ENCODE measurements around the gene ATG2B. TPM values are rescaled to one million over a fixed set of nuclear protein-coding genes. Genes with fewer than 3 reads are reported as not detected.
A peak's percentile ranks its signal among the peaks of the same experiment; 100 is the strongest.

The ATG2B gene
- total RNA-seq, 3 donors from 2014 or later: 14.9 to 17.9 (median 17.4) TPM

GRCh38 chr14:96393071-96393691 is 30.0 kb upstream of the ATG2B start:
- Mint-ChIP-seq H3K9me3 (no peaks in the 10 kb centered on the region), H3K4me3 (peak overlapping the region; percentile 92), H3K36me3 (ENCODE audit: insufficient read depth) (no peaks in the 10 kb centered on the region), H3K27me3 (ENCODE audit: low read depth) (no peaks in the 10 kb centered on the region), H3K4me1 (ENCODE audit: low read depth) (peaks cover 4% of the 10 kb centered on the region)
- DNase-seq (no peak), ATAC-seq (no peak)

GRCh38 chr14:96391293-96392118 is 28.4 kb upstream of the ATG2B start:
- Mint-ChIP-seq H3K36me3 (ENCODE audit: insufficient read depth) (peaks cover 5% of the 10 kb centered on the region), H3K9me3 (no peaks in the 10 kb centered on the region), H3K4me3 (peak overlapping the region; percentile 92), H3K4me1 (ENCODE audit: low read depth) (peaks cover 4% of the 10 kb centered on the region), H3K27me3 (ENCODE audit: low read depth) (no peaks in the 10 kb centered on the region)
- peak; percentile 93 to 96 for ATAC-seq
- DNase-seq: peak; percentile 100

- DNase-seq (no peak), ATAC-seq (no peak)
- H3K4me1 Mint-ChIP-seq (ENCODE audit: low read depth): peaks cover 4% of the 10 kb centered on the region
- H3K36me3 Mint-ChIP-seq (ENCODE audit: insufficient read depth): peaks cover 5% of the 10 kb centered on the region
- peak overlapping the region; percentile 92 for H3K4me3 Mint-ChIP-seq
- no peaks in the 10 kb centered on the region for H3K9me3 Mint-ChIP-seq
- no peaks in the 10 kb centered on the region for H3K27me3 Mint-ChIP-seq (ENCODE audit: low read depth)
Observed at GRCh38 chr14:96390965-96391292, 27.8 kb upstream of the ATG2B start.

GRCh38 chr14:96385385-96385784 is 22.2 kb upstream of the ATG2B start:
- Mint-ChIP-seq H3K27me3 (ENCODE audit: low read depth) (no peaks in the 10 kb centered on the region), H3K4me3 (no peak overlapping the region), H3K36me3 (ENCODE audit: insufficient read depth) (peaks cover 22% of the 10 kb centered on the region), H3K9me3 (no peaks in the 10 kb centered on the region), H3K4me1 (ENCODE audit: low read depth) (no peaks in the 10 kb centered on the region)
- ATAC-seq: no peak
- DNase-seq: no peak

GRCh38 chr14:96384740-96385139 is 21.6 kb upstream of the ATG2B start:
- no peaks in the 10 kb centered on the region for H3K27me3 Mint-ChIP-seq (ENCODE audit: low read depth)
- peaks cover 22% of the 10 kb centered on the region for H3K36me3 Mint-ChIP-seq (ENCODE audit: insufficient read depth)
- no peaks in the 10 kb centered on the region for H3K9me3 Mint-ChIP-seq
- ATAC-seq: no peak
- H3K4me1 Mint-ChIP-seq (ENCODE audit: low read depth): no peaks in the 10 kb centered on the region
- no peak for DNase-seq
- H3K4me3 Mint-ChIP-seq: no peak overlapping the region

GRCh38 chr14:96384053-96384452 is 20.9 kb upstream of the ATG2B start:
- H3K27me3 Mint-ChIP-seq (ENCODE audit: low read depth): no peaks in the 10 kb centered on the region
- H3K36me3 Mint-ChIP-seq (ENCODE audit: insufficient read depth): peaks cover 22% of the 10 kb centered on the region
- no peaks in the 10 kb centered on the region for H3K9me3 Mint-ChIP-seq
- no peak overlapping the region for H3K4me3 Mint-ChIP-seq
- no peaks in the 10 kb centered on the region for H3K4me1 Mint-ChIP-seq (ENCODE audit: low read depth)
- ATAC-seq (no peak), DNase-seq (no peak)

GRCh38 chr14:96383445-96383844 is 20.3 kb upstream of the ATG2B start:
- H3K4me1 Mint-ChIP-seq (ENCODE audit: low read depth): no peaks in the 10 kb centered on the region
- DNase-seq (no peak), ATAC-seq (no peak)
- no peaks in the 10 kb centered on the region for H3K9me3 Mint-ChIP-seq
- peaks cover 22% of the 10 kb centered on the region for H3K36me3 Mint-ChIP-seq (ENCODE audit: insufficient read depth)
- H3K27me3 Mint-ChIP-seq (ENCODE audit: low read depth): no peaks in the 10 kb centered on the region
- H3K4me3 Mint-ChIP-seq: no peak overlapping the region

GRCh38 chr14:96380735-96381134 is 17.6 kb upstream of the ATG2B start:
- ATAC-seq (no peak), DNase-seq (no peak)
- H3K4me3 Mint-ChIP-seq: no peak overlapping the region
- H3K27me3 Mint-ChIP-seq (ENCODE audit: low read depth): no peaks in the 10 kb centered on the region
- H3K36me3 Mint-ChIP-seq (ENCODE audit: insufficient read depth): peaks cover 20% of the 10 kb centered on the region
- no peaks in the 10 kb centered on the region for H3K9me3 Mint-ChIP-seq
- H3K4me1 Mint-ChIP-seq (ENCODE audit: low read depth): peaks cover 4% of the 10 kb centered on the region

GRCh38 chr14:96376093-96376492 is 13.0 kb upstream of the ATG2B start:
- no peak for ATAC-seq
- no peaks in the 10 kb centered on the region for H3K9me3 Mint-ChIP-seq
- no peak for DNase-seq
- H3K4me3 Mint-ChIP-seq: no peak overlapping the region
- H3K4me1 Mint-ChIP-seq (ENCODE audit: low read depth): peaks cover 4% of the 10 kb centered on the region
- peaks cover 9% of the 10 kb centered on the region for H3K36me3 Mint-ChIP-seq (ENCODE audit: insufficient read depth)
- no peaks in the 10 kb centered on the region for H3K27me3 Mint-ChIP-seq (ENCODE audit: low read depth)

- ATAC-seq: no peak
- Mint-ChIP-seq H3K4me3 (no peak overlapping the region), H3K9me3 (peaks cover 5% of the 10 kb centered on the region), H3K27me3 (ENCODE audit: low read depth) (no peaks in the 10 kb centered on the region), H3K36me3 (ENCODE audit: insufficient read depth) (peaks cover 15% of the 10 kb centered on the region), H3K4me1 (ENCODE audit: low read depth) (peaks cover 12% of the 10 kb centered on the region)
- DNase-seq: no peak
Observed at GRCh38 chr14:96373538-96373937, 10.4 kb upstream of the ATG2B start.

GRCh38 chr14:96370528-96370927 is 7.4 kb upstream of the ATG2B start:
- ATAC-seq: no peak
- no peak for DNase-seq
- Mint-ChIP-seq H3K4me3 (no peak overlapping the region), H3K4me1 (ENCODE audit: low read depth) (peaks cover 19% of the 10 kb centered on the region), H3K9me3 (peaks cover 5% of the 10 kb centered on the region), H3K27me3 (ENCODE audit: low read depth) (no peaks in the 10 kb centered on the region), H3K36me3 (ENCODE audit: insufficient read depth) (peaks cover 16% of the 10 kb centered on the region)

- H3K9me3 Mint-ChIP-seq: peaks cover 5% of the 10 kb centered on the region
- no peaks in the 10 kb centered on the region for H3K27me3 Mint-ChIP-seq (ENCODE audit: low read depth)
- no peak for DNase-seq
- peaks cover 12% of the 10 kb centered on the region for H3K36me3 Mint-ChIP-seq (ENCODE audit: insufficient read depth)
- no peak for ATAC-seq
- no peak overlapping the region for H3K4me3 Mint-ChIP-seq
- peaks cover 33% of the 10 kb centered on the region for H3K4me1 Mint-ChIP-seq (ENCODE audit: low read depth)
Observed at GRCh38 chr14:96368534-96368933, 5.4 kb upstream of the ATG2B start.

GRCh38 chr14:96364962-96365361 is 1.8 kb upstream of the ATG2B start:
- Mint-ChIP-seq H3K9me3 (peaks cover 5% of the 10 kb centered on the region), H3K27me3 (ENCODE audit: low read depth) (no peaks in the 10 kb centered on the region), H3K4me3 (peak overlapping the region; percentile 89), H3K4me1 (ENCODE audit: low read depth) (peaks cover 51% of the 10 kb centered on the region), H3K36me3 (ENCODE audit: insufficient read depth) (peaks cover 13% of the 10 kb centered on the region)
- ATAC-seq (no peak), DNase-seq (no peak)

- Mint-ChIP-seq H3K9me3 (peaks cover 2% of the 10 kb centered on the region), H3K27me3 (ENCODE audit: low read depth) (no peaks in the 10 kb centered on the region), H3K4me3 (peak overlapping the region; percentile 89), H3K36me3 (ENCODE audit: insufficient read depth) (peaks cover 10% of the 10 kb centered on the region), H3K4me1 (ENCODE audit: low read depth) (peaks cover 57% of the 10 kb centered on the region)
- DNase-seq (peak; percentile 20), ATAC-seq (peak; percentile 15 to 17)
Observed at GRCh38 chr14:96363751-96364336, 703 bp upstream of the ATG2B start.

Measured in activated T-cell treated with anti-CD3 and anti-CD28 coated beads, Interleukin-2, amount 50 U/mL, for 4 hours (primary cell).